Measurements from ENCODE around the gene EEFSEC.

EEFSEC gene

GRCh38 chr3:128353361-128353965, 200.2 kb downstream of the EEFSEC start:
- TF ChIP-seq, protein P1, sequence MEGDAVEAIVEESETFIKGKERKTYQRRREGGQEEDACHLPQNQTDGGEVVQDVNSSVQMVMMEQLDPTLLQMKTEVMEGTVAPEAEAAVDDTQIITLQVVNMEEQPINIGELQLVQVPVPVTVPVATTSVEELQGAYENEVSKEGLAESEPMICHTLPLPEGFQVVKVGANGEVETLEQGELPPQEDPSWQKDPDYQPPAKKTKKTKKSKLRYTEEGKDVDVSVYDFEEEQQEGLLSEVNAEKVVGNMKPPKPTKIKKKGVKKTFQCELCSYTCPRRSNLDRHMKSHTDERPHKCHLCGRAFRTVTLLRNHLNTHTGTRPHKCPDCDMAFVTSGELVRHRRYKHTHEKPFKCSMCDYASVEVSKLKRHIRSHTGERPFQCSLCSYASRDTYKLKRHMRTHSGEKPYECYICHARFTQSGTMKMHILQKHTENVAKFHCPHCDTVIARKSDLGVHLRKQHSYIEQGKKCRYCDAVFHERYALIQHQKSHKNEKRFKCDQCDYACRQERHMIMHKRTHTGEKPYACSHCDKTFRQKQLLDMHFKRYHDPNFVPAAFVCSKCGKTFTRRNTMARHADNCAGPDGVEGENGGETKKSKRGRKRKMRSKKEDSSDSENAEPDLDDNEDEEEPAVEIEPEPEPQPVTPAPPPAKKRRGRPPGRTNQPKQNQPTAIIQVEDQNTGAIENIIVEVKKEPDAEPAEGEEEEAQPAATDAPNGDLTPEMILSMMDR (IDR thresholded peaks at IDR 0.05; ENCODE audit: low read depth, low read length) = no peak
- TF ChIP-seq MYC (IDR thresholded peaks at IDR 0.05; ENCODE audit: low read depth, low read length) = no peak
- TF ChIP-seq POLR2A (IDR thresholded peaks at IDR 0.05; ENCODE audit: extremely low read depth, insufficient read length) = no peak
- TF ChIP-seq, protein P2, sequence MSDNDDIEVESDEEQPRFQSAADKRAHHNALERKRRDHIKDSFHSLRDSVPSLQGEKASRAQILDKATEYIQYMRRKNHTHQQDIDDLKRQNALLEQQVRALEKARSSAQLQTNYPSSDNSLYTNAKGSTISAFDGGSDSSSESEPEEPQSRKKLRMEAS (IDR thresholded peaks at IDR 0.05; ENCODE audit: low read depth, low read length) = no peak
- no peak overlapping the region for H3K4me3 ChIP-seq (ENCODE audit: low read depth, low read length)

DNA sequence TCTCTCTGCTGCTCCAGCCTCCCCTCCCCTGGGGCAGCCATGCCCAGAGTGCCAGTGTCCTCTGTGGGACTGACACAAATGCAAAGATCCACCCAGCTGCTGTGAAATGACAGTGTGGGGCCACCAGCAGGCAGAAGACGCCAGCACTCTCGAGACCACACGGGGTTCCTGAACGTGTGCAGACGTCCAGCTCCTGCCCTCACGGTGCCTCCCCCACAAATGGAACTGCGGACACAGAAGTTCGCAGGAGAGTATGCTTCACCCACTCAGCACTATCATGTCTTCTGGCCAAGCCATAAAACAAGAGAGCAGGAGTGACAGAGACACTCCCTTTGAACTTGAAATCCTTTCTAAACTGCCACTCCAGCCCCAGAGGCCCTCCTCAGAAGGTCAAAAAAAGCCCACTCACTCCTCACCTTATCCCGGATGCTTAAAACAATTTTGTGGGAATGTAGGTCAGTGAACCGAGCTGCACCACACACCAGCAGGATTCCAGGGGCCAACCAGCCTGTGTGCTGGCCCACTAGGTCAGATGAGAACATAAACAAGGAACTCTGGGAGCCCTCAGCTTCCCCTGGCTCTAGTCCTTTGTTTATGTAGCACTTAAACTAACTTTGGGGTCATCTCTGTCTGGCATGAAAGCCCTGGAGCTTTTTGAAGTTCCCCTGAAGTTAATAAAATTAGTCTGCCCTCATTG, 200.9 kb downstream of the EEFSEC start:
- no peak for DNase-seq (ENCODE audit: low read depth)
- H3K4me3 ChIP-seq (ENCODE audit: low read depth, low read length) = no peak overlapping the region
- TF ChIP-seq, protein P1 (IDR thresholded peaks at IDR 0.05; ENCODE audit: low read depth, low read length) = no peak
- TF ChIP-seq MYC (IDR thresholded peaks at IDR 0.05; ENCODE audit: low read depth, low read length) (no peak), POLR2A (IDR thresholded peaks at IDR 0.05; ENCODE audit: extremely low read depth, insufficient read length) (no peak)
- TF ChIP-seq, protein P2 (IDR thresholded peaks at IDR 0.05; ENCODE audit: low read depth, low read length) = no peak

More at GRCh38 chr3:128353361-128353965, 200.2 kb downstream of the EEFSEC start:
- DNase-seq (ENCODE audit: low read depth) = no peak

DNA sequence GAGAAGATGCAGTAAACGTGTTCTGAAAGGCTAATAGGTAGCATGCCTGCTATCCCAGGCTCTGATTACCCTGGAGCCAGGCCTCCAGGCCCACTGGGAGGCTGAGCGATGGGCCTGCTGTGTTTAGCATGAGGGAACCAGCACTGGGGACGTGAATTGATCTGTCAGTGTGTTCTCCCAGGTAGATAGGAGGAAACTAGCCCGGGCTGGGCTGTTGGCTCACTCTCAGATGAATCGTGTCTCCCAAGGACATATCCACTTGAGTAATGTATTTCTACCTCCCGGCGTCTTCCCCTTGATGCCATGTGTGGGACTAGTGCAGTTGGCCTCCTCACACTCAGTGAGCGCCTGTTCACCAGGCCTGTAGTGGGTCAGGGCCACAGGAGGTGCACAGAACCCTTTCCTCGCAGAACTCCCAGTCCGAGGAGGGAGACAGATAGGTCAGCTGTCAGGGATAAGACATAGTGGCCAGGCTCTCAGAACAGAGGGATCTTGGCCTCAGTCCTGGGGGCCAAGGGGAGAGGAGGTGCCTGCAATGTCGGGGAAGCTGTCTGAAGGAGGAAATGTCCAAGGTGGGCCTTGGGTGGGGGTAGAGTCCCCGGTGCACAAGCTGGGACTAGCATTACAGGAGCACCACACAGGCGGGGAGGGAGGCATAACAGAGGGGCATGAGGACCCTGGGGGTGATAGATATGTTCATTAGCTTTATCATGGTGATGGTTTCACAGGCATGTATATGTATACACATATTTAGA, 201.7 kb downstream of the EEFSEC start:
- TF ChIP-seq, protein P1 (IDR thresholded peaks at IDR 0.05; ENCODE audit: low read depth, low read length) = no peak
- no peak for TF ChIP-seq MYC (IDR thresholded peaks at IDR 0.05; ENCODE audit: low read depth, low read length)
- no peak for TF ChIP-seq POLR2A (IDR thresholded peaks at IDR 0.05; ENCODE audit: extremely low read depth, insufficient read length)
- TF ChIP-seq, protein P2 (IDR thresholded peaks at IDR 0.05; ENCODE audit: low read depth, low read length) = no peak
- no peak for DNase-seq (ENCODE audit: low read depth)

GRCh38 chr3:128355543-128355919, 202.2 kb downstream of the EEFSEC start:
- no peak for DNase-seq (ENCODE audit: low read depth)
- no peak overlapping the region for H3K4me3 ChIP-seq (ENCODE audit: low read depth, low read length)
- TF ChIP-seq, protein P1 (IDR thresholded peaks at IDR 0.05; ENCODE audit: low read depth, low read length) = no peak
- TF ChIP-seq, protein P2 (IDR thresholded peaks at IDR 0.05; ENCODE audit: low read depth, low read length) = no peak
- TF ChIP-seq MYC (IDR thresholded peaks at IDR 0.05; ENCODE audit: low read depth, low read length) (no peak), POLR2A (IDR thresholded peaks at IDR 0.05; ENCODE audit: extremely low read depth, insufficient read length) (no peak)

More for the DNA sequence above, 201.7 kb downstream of the EEFSEC start:
- no peak overlapping the region for H3K4me3 ChIP-seq (ENCODE audit: low read depth, low read length)

GRCh38 chr3:128356822-128357221, 203.5 kb downstream of the EEFSEC start:
- TF ChIP-seq, protein P2 (IDR thresholded peaks at IDR 0.05; ENCODE audit: low read depth, low read length) = no peak
- no peak for TF ChIP-seq MYC (IDR thresholded peaks at IDR 0.05; ENCODE audit: low read depth, low read length)
- no peak for TF ChIP-seq POLR2A (IDR thresholded peaks at IDR 0.05; ENCODE audit: extremely low read depth, insufficient read length)
- TF ChIP-seq, protein P1 (IDR thresholded peaks at IDR 0.05; ENCODE audit: low read depth, low read length) = no peak
- no peak for DNase-seq (ENCODE audit: low read depth)

More at GRCh38 chr3:128356822-128357221, 203.5 kb downstream of the EEFSEC start:
- no peak overlapping the region for H3K4me3 ChIP-seq (ENCODE audit: low read depth, low read length)

Measured in NB4 (cell line).